IPS DF 4.7 (cell line): ENCODE results near the gene FCER1A.
"Not testable (repeated sequence)": the region's sequence is repeated elsewhere in the genome, so short reads cannot be mapped to it uniquely, and the experiment has no call there.

Experiments
- DNase-seq: peaks from one replicate; pipeline ENCODE4 v3.0.0-alpha.2; 2013; ENCODE audit warnings: low spot score; ENCODE audit errors: extremely low read depth

Gene FCER1A

DNA sequence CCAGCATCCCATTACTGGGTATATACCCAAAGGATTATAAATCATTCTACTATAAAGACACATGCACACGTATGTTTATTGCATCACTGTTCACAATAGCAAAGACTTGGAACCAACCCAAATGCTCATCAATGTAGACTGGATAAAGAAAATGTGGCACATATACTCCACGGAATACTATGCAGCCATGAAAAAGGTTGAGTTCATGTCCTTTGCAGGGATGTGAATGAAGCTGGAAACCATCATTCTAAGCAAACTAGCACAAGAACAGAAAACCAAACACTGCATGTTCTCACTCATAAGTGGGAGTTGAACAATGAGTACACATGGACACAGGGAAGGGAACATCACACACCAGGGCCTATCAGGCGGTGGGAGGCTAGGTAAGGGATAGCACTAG, 47.2 kb downstream of the FCER1A start:
- DNase-seq, result not testable (repeated sequence)

DNA sequence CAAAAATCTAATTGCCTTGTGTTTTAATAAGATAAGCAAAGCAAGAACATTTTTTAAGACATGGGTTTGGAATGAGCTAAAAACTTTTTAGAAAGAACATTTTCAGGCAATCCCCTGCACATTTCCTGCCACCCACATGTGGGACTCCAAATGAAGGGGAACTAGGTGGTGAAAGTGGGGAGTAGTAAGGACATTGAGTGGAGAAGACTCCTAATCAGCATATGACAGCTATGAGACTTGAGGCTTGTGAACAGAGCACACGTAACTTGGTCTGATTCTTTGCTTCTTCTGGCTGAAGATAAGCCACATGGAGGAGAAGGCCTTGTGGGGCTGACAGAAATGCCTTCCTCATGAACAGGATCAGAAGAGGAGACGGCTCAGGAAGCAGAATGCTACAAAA, 50.3 kb downstream of the FCER1A start:
- DNase-seq, result no peak
